LNCaP clone FGC (cell line): ENCODE data around the gene GCDH.
A peak's percentile ranks its signal among the peaks of the same experiment; 100 is the strongest.

Source experiments
- DNase-seq: peaks from one replicate; pipeline ENCODE4 v3.0.0-alpha.2; 2011; ENCODE audit warnings: low read depth
- H3K4me3 ChIP-seq: 2 replicates; pipeline ENCODE4 v1.5.1; 2011; ENCODE audit warnings: mild to moderate bottlenecking, low read depth, low read length, control low read depth
- TF ChIP-seq, protein P1 (sequence below): IDR thresholded peaks from 2 replicates; pipeline ENCODE4 v1.5.1; 2012; ENCODE audit warnings: mild to moderate bottlenecking; ENCODE audit not compliant: control insufficient read depth, insufficient read depth; ENCODE audit errors: extremely low read depth

GCDH gene

GRCh38 chr19:12866416-12867119 is 24.4 kb upstream of the GCDH start:
- TF ChIP-seq, protein P1, sequence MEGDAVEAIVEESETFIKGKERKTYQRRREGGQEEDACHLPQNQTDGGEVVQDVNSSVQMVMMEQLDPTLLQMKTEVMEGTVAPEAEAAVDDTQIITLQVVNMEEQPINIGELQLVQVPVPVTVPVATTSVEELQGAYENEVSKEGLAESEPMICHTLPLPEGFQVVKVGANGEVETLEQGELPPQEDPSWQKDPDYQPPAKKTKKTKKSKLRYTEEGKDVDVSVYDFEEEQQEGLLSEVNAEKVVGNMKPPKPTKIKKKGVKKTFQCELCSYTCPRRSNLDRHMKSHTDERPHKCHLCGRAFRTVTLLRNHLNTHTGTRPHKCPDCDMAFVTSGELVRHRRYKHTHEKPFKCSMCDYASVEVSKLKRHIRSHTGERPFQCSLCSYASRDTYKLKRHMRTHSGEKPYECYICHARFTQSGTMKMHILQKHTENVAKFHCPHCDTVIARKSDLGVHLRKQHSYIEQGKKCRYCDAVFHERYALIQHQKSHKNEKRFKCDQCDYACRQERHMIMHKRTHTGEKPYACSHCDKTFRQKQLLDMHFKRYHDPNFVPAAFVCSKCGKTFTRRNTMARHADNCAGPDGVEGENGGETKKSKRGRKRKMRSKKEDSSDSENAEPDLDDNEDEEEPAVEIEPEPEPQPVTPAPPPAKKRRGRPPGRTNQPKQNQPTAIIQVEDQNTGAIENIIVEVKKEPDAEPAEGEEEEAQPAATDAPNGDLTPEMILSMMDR: no peak
- H3K4me3 ChIP-seq: no peak overlapping the region
- DNase-seq: no peak

- H3K4me3 ChIP-seq: no peak overlapping the region
- TF ChIP-seq, protein P1: no peak
- no peak for DNase-seq
These were observed 23.6 kb upstream of the GCDH start for GRCh38 chr19:12867120-12868099.

- no peak overlapping the region for H3K4me3 ChIP-seq
- DNase-seq: no peak
- TF ChIP-seq, protein P1: no peak
These were observed 22.3 kb upstream of the GCDH start for GRCh38 chr19:12868540-12869112.

DNA sequence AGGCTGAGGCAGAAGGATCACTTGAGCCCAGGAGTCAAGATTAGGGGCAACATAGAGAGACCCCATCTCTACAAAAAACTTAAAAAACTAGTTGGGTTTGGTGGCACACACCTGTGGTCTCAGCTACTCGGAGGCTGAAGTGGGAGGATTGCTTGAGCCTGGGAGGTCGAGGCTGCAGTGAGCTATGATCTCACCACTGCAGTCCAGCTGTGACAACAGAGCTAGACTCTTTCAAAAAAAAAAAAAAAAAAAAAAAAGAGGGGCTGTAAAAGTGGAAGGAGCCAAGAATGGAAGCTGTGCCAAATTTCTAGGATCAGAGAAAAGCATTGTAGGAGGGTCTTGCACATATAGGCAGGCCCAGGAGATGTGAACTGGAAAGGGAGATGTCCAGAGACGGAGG is 19.3 kb upstream of the GCDH start:
- no peak for DNase-seq
- TF ChIP-seq, protein P1: no peak
- no peak overlapping the region for H3K4me3 ChIP-seq

DNA sequence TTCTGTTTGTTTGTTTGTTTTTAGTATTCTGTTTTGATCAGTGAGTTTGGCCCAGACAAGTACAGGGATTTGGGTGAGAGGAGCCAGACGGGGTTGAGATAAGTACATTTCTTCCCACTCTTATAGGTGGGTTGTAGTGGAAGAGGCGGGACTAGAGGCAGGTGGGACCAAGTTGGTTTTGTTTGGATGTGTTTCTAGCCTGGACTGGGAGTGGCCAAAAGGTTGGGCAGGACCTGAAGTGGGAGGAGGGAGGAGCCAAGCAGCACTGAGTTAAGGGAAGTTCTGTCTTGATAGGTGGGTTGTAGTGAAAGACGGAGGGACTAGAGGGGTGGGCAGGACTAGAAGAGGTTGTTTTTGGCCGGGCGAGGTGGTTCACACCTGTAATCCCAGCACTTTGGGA is 18.7 kb upstream of the GCDH start:
- no peak for DNase-seq
- TF ChIP-seq, protein P1: no peak
- no peak overlapping the region for H3K4me3 ChIP-seq

DNA sequence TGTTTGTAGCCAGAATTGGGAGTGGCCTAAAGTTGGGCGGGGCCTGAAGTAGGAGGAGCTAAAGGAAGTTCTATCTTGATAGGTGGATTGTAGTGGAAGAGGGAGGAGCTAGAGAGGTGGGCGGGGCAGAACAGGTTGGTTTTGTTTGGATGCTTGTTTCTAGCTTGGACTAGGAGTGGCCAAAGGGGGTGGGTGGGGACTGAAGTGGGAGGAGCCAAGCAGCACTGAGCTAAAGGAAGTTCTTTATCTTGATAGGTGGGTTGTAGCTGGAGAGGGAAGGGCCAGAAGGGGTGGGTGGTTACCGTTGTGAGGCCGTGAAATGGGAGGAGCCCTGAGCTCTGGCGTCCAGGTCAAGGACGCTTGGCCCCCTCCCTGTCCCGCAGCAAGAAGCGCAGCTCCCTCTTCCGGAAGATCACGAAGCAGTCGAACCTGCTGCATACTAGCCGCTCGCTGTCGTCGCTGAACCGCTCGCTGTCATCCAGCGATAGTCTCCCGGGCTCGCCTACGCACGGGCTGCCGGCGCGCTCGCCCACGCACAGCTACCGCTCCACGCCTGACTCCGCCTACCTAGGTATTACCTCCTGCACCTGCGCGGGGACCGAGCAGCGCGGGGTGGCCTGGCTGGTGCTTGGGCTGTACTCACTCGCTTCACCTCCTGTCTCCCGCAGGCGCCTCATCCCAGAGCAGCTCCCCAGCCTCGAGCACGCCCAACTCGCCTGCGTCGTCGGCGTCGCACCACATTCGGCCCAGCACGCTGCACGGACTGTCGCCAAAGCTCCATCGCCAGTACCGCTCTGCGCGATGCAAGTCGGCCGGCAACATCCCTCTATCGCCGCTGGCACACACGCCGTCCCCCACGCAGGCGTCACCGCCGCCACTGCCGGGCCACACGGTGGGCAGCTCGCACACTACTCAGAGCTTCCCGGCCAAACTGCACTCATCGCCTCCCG is 17.7 kb upstream of the GCDH start:
- DNase-seq: peak; percentile 94
- TF ChIP-seq, protein P1: peak; percentile 34
- H3K4me3 ChIP-seq: peak overlapping the region; percentile 45
